ENCODE results near the gene RPS21. TPM values are rescaled to one million over a fixed set of nuclear protein-coding genes. Genes with fewer than 3 reads are reported as not detected.

The RPS21 gene
- total and polyA plus RNA-seq, 2 of the 13 experiments (the other 11 are each of a cell fraction or from before 2014, with no cell fraction given) = 2,647 to 11,063 TPM

DNA sequence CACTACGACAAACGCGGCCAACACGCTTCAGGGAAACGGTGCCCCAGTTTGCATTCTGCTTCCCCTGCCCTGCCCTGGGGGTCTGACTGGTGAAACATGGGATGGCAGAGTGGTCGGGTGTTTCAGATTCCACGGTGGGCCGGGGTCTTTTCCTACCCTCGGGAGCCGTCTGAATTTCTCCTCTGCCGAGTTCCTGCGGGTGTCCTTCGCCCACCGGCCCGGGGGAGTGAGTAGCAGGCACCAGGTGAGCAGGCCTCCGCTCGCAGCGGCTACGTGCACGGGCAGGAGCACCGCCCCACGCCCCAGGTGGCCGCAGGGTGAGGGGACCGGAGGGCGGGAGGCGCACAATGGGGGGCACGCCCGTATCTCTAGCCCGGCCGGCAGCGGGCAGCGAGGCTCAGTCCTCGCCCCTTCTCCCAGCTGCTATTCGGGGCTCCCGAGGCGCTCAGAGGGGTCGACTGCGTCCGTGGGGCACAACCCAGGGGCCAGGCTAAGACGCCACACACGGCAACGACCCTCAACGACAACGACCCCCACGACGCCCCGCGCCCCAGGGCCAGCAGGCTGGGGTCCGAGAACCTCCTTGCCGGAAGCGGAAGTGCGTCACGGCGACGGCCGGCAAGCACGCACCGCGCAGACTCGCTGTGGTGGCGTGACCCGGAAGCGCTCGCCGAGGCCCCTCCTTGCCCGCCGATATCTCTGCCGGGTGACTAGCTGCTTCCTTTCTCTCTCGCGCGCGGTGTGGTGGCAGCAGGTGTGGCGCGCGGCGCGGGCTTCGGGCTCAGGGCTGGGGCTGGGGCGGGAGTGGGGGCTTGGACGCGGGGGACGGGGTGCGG, at the start of gene RPS21 (continued):
- TF ChIP-seq, protein P1, sequence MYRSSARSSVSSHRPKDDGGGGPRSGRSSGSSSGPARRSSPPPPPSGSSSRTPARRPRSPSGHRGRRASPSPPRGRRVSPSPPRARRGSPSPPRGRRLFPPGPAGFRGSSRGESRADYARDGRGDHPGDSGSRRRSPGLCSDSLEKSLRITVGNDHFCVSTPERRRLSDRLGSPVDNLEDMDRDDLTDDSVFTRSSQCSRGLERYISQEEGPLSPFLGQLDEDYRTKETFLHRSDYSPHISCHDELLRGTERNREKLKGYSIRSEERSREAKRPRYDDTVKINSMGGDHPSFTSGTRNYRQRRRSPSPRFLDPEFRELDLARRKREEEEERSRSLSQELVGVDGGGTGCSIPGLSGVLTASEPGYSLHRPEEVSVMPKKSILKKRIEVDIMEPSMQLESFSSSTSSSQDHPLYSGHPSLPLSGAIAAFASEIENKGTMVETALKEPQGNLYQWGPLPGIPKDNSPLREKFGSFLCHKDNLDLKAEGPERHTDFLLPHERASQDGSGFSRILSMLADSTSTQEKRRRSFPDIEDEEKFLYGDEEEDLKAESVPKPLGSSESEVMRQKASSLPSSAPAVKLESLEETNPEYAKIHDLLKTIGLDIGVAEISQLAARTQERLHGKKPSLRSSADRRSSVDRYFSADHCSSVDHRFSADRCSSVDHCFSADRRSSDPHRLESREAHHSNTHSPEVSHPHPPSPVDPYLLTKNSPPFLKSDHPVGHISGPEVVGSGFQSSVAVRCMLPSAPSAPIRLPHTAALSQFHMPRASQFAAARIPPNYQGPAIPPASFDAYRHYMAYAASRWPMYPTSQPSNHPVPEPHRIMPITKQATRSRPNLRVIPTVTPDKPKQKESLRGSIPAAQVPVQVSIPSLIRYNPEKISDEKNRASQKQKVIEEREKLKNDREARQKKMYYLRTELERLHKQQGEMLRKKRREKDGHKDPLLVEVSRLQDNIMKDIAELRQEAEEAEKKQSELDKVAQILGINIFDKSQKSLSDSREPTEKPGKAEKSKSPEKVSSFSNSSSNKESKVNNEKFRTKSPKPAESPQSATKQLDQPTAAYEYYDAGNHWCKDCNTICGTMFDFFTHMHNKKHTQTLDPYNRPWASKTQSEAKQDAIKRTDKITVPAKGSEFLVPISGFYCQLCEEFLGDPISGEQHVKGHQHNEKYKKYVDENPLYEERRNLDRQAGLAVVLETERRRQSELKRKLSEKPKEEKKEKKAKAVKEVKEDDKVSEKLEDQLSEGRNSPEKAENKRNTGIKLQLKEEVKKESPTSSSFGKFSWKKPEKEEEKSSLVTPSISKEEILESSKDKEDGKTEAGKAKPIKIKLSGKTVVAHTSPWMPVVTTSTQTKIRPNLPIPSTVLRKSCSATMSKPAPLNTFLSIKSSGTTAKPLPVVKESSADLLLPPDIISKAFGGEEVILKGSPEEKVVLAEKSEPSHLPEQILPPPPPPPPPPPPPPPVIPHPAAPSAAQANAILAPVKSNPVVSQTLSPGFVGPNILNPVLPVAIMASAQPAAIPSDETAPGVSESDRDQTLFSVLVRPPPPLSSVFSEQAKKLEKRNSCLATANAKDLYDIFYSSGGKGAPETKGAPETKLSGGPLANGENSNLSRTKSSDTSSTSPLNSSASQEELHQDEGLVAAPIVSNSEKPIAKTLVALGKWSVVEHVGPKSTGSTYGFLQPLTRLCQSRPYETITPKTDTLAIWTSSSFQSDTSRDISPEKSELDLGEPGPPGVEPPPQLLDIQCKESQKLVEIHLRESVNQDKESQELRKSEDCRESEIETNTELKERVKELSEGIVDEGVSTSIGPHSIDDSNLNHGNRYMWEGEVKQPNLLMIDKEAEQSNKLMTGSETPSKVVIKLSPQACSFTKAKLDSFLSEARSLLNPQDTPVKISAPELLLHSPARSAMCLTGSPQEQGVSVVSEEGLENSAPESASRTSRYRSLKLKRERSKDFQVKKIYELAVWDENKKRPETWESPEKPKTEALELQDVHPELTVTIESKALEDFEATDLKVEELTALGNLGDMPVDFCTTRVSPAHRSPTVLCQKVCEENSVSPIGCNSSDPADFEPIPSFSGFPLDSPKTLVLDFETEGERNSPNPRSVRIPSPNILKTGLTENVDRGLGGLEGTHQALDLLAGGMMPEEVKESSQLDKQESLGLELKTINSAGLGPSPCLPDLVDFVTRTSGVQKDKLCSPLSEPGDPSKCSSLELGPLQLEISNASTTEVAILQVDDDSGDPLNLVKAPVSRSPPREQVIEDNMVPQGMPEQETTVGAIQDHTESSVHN (CRISPR knock-in tag; IDR thresholded peaks at IDR 0.05) = peak; percentile 93; the same call in 1 of the 2 replicates
- 0 out of 2 replicates have a peak, but pooled peaks have one; percentile 78 for TF ChIP-seq ZNF180 (CRISPR knock-in tag; IDR thresholded peaks at IDR 0.05; ENCODE audit: borderline replicate concordance, low read depth)
- no peak for TF ChIP-seq ZNF3 (CRISPR knock-in tag; IDR thresholded peaks at IDR 0.05)
- TF ChIP-seq CHD2 (IDR thresholded peaks at IDR 0.05; ENCODE audit: low read depth, low read length) = peak; percentile 69
- TF ChIP-seq ZSCAN9 (CRISPR knock-in tag; IDR thresholded peaks at IDR 0.05; ENCODE audit: borderline replicate concordance) = peak; percentile 78; the same call in 1 of the 2 replicates
- peak; percentile 59; the same call in 1 of the 2 replicates for TF ChIP-seq GATA4 (IDR thresholded peaks at IDR 0.05; ENCODE audit: borderline replicate concordance, low read depth)
- TF ChIP-seq, protein P2, sequence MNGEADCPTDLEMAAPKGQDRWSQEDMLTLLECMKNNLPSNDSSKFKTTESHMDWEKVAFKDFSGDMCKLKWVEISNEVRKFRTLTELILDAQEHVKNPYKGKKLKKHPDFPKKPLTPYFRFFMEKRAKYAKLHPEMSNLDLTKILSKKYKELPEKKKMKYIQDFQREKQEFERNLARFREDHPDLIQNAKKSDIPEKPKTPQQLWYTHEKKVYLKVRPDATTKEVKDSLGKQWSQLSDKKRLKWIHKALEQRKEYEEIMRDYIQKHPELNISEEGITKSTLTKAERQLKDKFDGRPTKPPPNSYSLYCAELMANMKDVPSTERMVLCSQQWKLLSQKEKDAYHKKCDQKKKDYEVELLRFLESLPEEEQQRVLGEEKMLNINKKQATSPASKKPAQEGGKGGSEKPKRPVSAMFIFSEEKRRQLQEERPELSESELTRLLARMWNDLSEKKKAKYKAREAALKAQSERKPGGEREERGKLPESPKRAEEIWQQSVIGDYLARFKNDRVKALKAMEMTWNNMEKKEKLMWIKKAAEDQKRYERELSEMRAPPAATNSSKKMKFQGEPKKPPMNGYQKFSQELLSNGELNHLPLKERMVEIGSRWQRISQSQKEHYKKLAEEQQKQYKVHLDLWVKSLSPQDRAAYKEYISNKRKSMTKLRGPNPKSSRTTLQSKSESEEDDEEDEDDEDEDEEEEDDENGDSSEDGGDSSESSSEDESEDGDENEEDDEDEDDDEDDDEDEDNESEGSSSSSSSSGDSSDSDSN (CRISPR knock-in tag; IDR thresholded peaks at IDR 0.05) = peak; percentile 90
- TF ChIP-seq, protein P3, sequence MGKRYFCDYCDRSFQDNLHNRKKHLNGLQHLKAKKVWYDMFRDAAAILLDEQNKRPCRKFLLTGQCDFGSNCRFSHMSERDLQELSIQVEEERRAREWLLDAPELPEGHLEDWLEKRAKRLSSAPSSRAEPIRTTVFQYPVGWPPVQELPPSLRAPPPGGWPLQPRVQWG (CRISPR knock-in tag; IDR thresholded peaks at IDR 0.05; ENCODE audit: borderline replicate concordance, low read depth) = no peak
- TF ChIP-seq ZSCAN12 (CRISPR knock-in tag; IDR thresholded peaks at IDR 0.05) = 0 out of 2 replicates have a peak, but pooled peaks have one; percentile 90
- TF ChIP-seq, protein P4, sequence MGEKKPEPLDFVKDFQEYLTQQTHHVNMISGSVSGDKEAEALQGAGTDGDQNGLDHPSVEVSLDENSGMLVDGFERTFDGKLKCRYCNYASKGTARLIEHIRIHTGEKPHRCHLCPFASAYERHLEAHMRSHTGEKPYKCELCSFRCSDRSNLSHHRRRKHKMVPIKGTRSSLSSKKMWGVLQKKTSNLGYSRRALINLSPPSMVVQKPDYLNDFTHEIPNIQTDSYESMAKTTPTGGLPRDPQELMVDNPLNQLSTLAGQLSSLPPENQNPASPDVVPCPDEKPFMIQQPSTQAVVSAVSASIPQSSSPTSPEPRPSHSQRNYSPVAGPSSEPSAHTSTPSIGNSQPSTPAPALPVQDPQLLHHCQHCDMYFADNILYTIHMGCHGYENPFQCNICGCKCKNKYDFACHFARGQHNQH (CRISPR knock-in tag; IDR thresholded peaks at IDR 0.05) = peak; percentile 93
- TF ChIP-seq, protein P5, sequence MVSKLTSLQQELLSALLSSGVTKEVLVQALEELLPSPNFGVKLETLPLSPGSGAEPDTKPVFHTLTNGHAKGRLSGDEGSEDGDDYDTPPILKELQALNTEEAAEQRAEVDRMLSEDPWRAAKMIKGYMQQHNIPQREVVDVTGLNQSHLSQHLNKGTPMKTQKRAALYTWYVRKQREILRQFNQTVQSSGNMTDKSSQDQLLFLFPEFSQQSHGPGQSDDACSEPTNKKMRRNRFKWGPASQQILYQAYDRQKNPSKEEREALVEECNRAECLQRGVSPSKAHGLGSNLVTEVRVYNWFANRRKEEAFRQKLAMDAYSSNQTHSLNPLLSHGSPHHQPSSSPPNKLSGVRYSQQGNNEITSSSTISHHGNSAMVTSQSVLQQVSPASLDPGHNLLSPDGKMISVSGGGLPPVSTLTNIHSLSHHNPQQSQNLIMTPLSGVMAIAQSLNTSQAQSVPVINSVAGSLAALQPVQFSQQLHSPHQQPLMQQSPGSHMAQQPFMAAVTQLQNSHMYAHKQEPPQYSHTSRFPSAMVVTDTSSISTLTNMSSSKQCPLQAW (CRISPR knock-in tag; IDR thresholded peaks at IDR 0.05) = peak; percentile 90
- TF ChIP-seq KLF15 (CRISPR knock-in tag; IDR thresholded peaks at IDR 0.05; ENCODE audit: borderline replicate concordance) = peak; percentile 83; the same call in 1 of the 2 replicates
- no peak for TF ChIP-seq ZNF878 (CRISPR knock-in tag; IDR thresholded peaks at IDR 0.05)

Measured in HepG2 (cell line).